ENCODE results near the gene ADAMTS2. TPM values are rescaled to one million over a fixed set of nuclear protein-coding genes. Genes with fewer than 3 reads are reported as not detected.

Gene ADAMTS2
- total RNA-seq, 1 experiment from 2014 or later = 3.9 TPM

GRCh38 chr5:179330186-179330900, 14.9 kb downstream of the ADAMTS2 start:
- Histone ChIP-seq H3K4me1 (ENCODE audit: control insufficient read depth in 1 of 2, insufficient read depth in 2 of 2, low read length in 2 of 2) (peaks cover 0 to 2% of the 10 kb centered on the region in 2 experiments; a peak in 1 of 4 replicates), H3K36me3 (ENCODE audit: control insufficient read depth in 1 of 2, insufficient read depth in 2 of 2, low read length in 2 of 2) (no peaks in the 10 kb centered on the region), H3K9ac (ENCODE audit: low read length) (no peak overlapping the region), H3K9me2 (ENCODE audit: insufficient read depth) (no peaks in the 10 kb centered on the region), H3K4me2 (ENCODE audit: low read length) (no peak overlapping the region), H3K9me3 (ENCODE audit: control insufficient read depth in 1 of 2, insufficient read depth in 1 of 2, low read depth in 1 of 2, low read length in 2 of 2) (no peaks in the 10 kb centered on the region), H3K4me3 (replicated peaks in 1 of 2; ENCODE audit: low read depth in 1 of 2, low read length in 2 of 2) (no peak overlapping the region), H3K27me3 (ENCODE audit: insufficient read depth, low read length) (no peaks in the 10 kb centered on the region), H3K79me2 (ENCODE audit: insufficient read depth, low read length) (no peaks in the 10 kb centered on the region), H2AFZ (ENCODE audit: low read depth, low read length, poor library complexity, severe bottlenecking) (no peak overlapping the region), H3K27ac (ENCODE audit: low read depth, low read length) (no peak overlapping the region; the same call in 1 of the 2 replicates), H4K20me1 (ENCODE audit: insufficient read depth) (no peaks in the 10 kb centered on the region)
- intact Hi-C loops (cut with micrococcal nuclease) = no loop called here
- no TSS peak for BruUV-seq (replicated peaks)
- RAD21 ChIA-PET (ENCODE audit: low non-redundant PET in 1 of 2, low total read pairs in 2 of 2, uncharacterized antibody in 2 of 2, unreplicated experiment in 2 of 2) = no interaction called here
- CTCF ChIA-PET = no interaction called here
- DNase-seq (ENCODE audit: low read depth, low spot score) (no peak), ATAC-seq (no peak)
- POLR2A ChIA-PET = no interaction called here
- TF ChIP-seq SP1 (IDR thresholded peaks at IDR 0.05; ENCODE audit: low read depth) = no peak
- TF ChIP-seq TCF7L2 (IDR thresholded peaks at IDR 0.05; ENCODE audit: borderline replicate concordance, extremely low read depth, insufficient read depth, insufficient read length) = no peak
- no peak for TF ChIP-seq ATF3 (IDR thresholded peaks at IDR 0.05)
- no peak for TF ChIP-seq ZNF274 (IDR thresholded peaks at IDR 0.05; ENCODE audit: low read depth, low read length)

- H3K4me1 ChIP-seq (ENCODE audit: control insufficient read depth in 1 of 2, insufficient read depth in 2 of 2, low read length in 2 of 2) = no peaks in the 10 kb centered on the region
- no peaks in the 10 kb centered on the region for H4K20me1 ChIP-seq (ENCODE audit: insufficient read depth)
- H3K4me3 ChIP-seq (replicated peaks in 1 of 2; ENCODE audit: low read depth in 1 of 2, low read length in 2 of 2) = no peak overlapping the region
- ChIA-PET RAD21 (ENCODE audit: low non-redundant PET in 1 of 2, low total read pairs in 2 of 2, uncharacterized antibody in 2 of 2, unreplicated experiment in 2 of 2) (no interaction called here), CTCF (no interaction called here), POLR2A (no interaction called here)
- H3K79me2 ChIP-seq (ENCODE audit: insufficient read depth, low read length) = no peaks in the 10 kb centered on the region
- ATAC-seq (no peak), DNase-seq (ENCODE audit: low read depth, low spot score) (no peak)
- H3K9ac ChIP-seq (ENCODE audit: low read length) = no peak overlapping the region
- no peak for TF ChIP-seq CBX3 (IDR thresholded peaks at IDR 0.05; ENCODE audit: low read depth)
- TF ChIP-seq MAX (IDR thresholded peaks at IDR 0.05) = no peak
- H2AFZ ChIP-seq (ENCODE audit: low read depth, low read length, poor library complexity, severe bottlenecking) = no peak overlapping the region
- H3K4me2 ChIP-seq (ENCODE audit: low read length) = no peak overlapping the region
- H3K36me3 ChIP-seq (ENCODE audit: control insufficient read depth in 1 of 2, insufficient read depth in 2 of 2, low read length in 2 of 2) = no peaks in the 10 kb centered on the region
- no peak overlapping the region for H3K27ac ChIP-seq (ENCODE audit: low read depth, low read length)
- H3K9me3 ChIP-seq (ENCODE audit: control insufficient read depth in 1 of 2, insufficient read depth in 1 of 2, low read depth in 1 of 2, low read length in 2 of 2) = no peaks in the 10 kb centered on the region
- H3K27me3 ChIP-seq (ENCODE audit: insufficient read depth, low read length) = no peaks in the 10 kb centered on the region
- no peaks in the 10 kb centered on the region for H3K9me2 ChIP-seq (ENCODE audit: insufficient read depth)
- intact Hi-C loops (cut with micrococcal nuclease) = no loop called here
- no TSS peak for BruUV-seq (replicated peaks)
Measured at GRCh38 chr5:179328291-179328690, 17.0 kb downstream of the ADAMTS2 start.

Data from HCT116 (cell line).